ENCODE measurements around the gene TTLL8. TPM values are rescaled to one million over a fixed set of nuclear protein-coding genes. Genes with fewer than 3 reads are reported as not detected.
A peak's percentile ranks its signal among the peaks of the same experiment; 100 is the strongest.

TTLL8 gene
- total RNA-seq, 2 donors from 2014 or later: 0.20 TPM; not detected in 1

DNA sequence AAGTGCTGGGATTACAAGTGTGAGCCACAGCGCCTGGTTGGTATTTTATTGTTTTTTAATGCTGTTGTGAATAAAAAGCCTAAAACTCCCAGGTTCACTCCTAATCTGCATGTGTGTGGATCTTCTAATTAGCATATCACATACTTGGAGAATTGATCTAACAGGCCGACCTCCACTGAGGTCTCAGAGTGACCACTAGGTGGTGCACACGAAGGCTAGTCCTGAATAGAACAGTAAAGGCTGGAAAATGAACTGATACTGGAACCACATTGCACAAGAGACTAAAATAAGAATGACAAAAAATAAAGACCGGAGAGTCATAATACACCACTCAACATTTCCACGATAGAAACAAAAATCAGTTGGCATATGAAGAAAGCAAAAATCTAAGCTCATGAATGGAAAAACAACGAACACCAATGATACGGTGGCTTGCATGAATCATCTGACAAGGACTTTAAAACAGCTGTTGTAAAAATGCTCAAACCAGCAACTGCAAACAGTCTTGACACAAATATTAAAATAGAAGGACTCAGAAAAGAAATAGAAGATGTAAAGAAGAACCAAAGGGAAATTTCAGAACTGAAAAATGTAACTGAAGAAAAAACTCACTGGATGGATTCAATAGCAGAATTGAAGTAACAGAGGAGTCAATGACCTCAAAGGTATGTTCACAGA lies 78.4 kb downstream of the TTLL8 start:
- Histone ChIP-seq H3K27me3 (ENCODE audit: control insufficient read depth, insufficient read depth, low read length, poor library complexity, severe bottlenecking) (peaks cover 28% of the 10 kb centered on the region), H3K4me3 (ENCODE audit: low read length) (no peak overlapping the region), H3K36me3 (ENCODE audit: control insufficient read depth, insufficient read depth, low read length) (no peaks in the 10 kb centered on the region), H3K4me1 (ENCODE audit: control insufficient read depth, insufficient read depth, low read length) (no peaks in the 10 kb centered on the region), H3K27ac (ENCODE audit: low read depth, low read length) (no peak overlapping the region), H3K9ac (ENCODE audit: extremely low read depth, low read length, poor library complexity, severe bottlenecking) (no peak overlapping the region), H3K9me3 (ENCODE audit: control insufficient read depth, low read length) (no peaks in the 10 kb centered on the region)
- Mint-ChIP-seq H3K4me1 (no peaks in the 10 kb centered on the region), H3K27ac (no peak overlapping the region), H3K36me3 (ENCODE audit: low read depth) (no peaks in the 10 kb centered on the region), H3K9me3 (peaks cover 12% of the 10 kb centered on the region), H3K27me3 (ENCODE audit: insufficient read depth) (peaks cover 34% of the 10 kb centered on the region), H3K4me3 (no peak overlapping the region)
- DNase-seq: peak; percentile 79
- TF ChIP-seq, protein P1, sequence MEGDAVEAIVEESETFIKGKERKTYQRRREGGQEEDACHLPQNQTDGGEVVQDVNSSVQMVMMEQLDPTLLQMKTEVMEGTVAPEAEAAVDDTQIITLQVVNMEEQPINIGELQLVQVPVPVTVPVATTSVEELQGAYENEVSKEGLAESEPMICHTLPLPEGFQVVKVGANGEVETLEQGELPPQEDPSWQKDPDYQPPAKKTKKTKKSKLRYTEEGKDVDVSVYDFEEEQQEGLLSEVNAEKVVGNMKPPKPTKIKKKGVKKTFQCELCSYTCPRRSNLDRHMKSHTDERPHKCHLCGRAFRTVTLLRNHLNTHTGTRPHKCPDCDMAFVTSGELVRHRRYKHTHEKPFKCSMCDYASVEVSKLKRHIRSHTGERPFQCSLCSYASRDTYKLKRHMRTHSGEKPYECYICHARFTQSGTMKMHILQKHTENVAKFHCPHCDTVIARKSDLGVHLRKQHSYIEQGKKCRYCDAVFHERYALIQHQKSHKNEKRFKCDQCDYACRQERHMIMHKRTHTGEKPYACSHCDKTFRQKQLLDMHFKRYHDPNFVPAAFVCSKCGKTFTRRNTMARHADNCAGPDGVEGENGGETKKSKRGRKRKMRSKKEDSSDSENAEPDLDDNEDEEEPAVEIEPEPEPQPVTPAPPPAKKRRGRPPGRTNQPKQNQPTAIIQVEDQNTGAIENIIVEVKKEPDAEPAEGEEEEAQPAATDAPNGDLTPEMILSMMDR (conservative IDR thresholded peaks at IDR 0.05): peak; percentile 87
- WGBS, 2 experiments (ENCODE audit: insufficient coverage in 1 of 2, insufficient read length in 1 of 2): 60% methylated on average over 5 to 7 of the region's 7 CpGs

DNA sequence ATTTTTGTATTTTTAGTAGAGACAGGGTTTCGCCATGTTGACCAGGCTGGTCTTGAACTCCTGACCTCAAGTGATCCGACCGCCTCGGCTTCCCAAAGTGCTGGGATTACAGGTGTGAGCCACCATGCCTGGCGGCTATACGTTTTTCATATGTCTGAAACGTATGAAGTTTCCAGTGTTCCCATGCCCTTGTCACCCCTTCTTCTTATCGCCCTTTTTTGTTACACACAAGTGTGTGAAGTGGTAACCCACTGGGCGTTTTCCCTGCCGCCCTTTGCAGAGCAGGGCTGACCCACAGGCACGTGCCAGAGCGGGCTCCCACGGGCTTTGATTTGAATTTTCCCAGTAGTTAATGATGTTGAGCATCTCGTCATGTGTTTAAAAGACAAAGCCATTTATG lies 80.5 kb downstream of the TTLL8 start:
- DNase-seq: no peak
- H3K36me3 Mint-ChIP-seq (ENCODE audit: low read depth): no peaks in the 10 kb centered on the region
- Histone ChIP-seq H3K36me3 (ENCODE audit: control insufficient read depth, insufficient read depth, low read length) (no peaks in the 10 kb centered on the region), H3K9me3 (ENCODE audit: control insufficient read depth, low read length) (no peaks in the 10 kb centered on the region), H3K4me3 (ENCODE audit: low read length) (no peak overlapping the region), H3K4me1 (ENCODE audit: control insufficient read depth, insufficient read depth, low read length) (no peaks in the 10 kb centered on the region), H3K9ac (ENCODE audit: extremely low read depth, low read length, poor library complexity, severe bottlenecking) (no peak overlapping the region), H3K27me3 (ENCODE audit: control insufficient read depth, insufficient read depth, low read length, poor library complexity, severe bottlenecking) (peaks cover 12% of the 10 kb centered on the region), H3K27ac (ENCODE audit: low read depth, low read length) (no peak overlapping the region)
- H3K4me1 Mint-ChIP-seq: no peaks in the 10 kb centered on the region
- no peak overlapping the region for H3K27ac Mint-ChIP-seq
- WGBS, 2 experiments (ENCODE audit: insufficient coverage in 1 of 2, insufficient read length in 1 of 2): 85 to 90% methylated on average over 13 to 14 of the region's 14 CpGs
- no peak overlapping the region for H3K4me3 Mint-ChIP-seq
- H3K9me3 Mint-ChIP-seq: peaks cover 10% of the 10 kb centered on the region
- peaks cover 19% of the 10 kb centered on the region for H3K27me3 Mint-ChIP-seq (ENCODE audit: insufficient read depth)
- TF ChIP-seq, protein P1 (conservative IDR thresholded peaks at IDR 0.05): no peak

DNA sequence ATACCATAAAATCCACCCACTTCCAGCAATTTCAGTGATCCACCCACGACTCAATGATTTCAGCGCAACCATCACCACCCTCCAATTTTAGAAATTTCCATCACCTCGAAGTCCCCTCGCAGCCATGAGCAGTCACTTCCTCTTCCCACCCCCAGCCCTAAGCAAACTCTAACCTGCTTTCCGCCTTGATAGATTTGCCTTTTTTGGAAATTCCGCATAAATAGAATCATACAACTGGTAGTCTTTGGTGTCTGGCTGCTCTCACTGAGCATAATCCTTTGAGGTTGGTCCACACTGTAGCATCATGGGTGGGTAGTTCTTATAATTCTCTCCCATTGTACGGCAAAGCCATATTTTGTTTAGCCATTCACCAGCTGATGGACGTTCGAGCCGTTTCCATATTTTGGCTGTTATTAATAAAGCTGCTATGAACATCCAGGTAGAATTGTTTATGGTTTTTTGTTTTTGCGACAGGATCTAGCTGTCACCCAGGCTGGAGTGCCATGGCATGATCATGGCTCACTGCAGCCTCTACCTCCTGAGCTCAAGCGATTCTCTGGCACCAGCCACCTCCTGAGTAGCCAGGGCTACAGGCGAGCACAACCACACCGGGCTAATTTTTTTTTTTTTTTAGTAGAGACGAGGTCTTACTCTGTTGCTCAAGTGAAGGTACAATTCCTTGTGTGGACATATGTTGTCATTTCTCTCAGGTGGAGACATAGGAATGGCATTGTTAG lies 81.5 kb downstream of the TTLL8 start:
- H3K4me1 ChIP-seq (ENCODE audit: control insufficient read depth, insufficient read depth, low read length): no peaks in the 10 kb centered on the region
- H3K9me3 Mint-ChIP-seq: peaks cover 10% of the 10 kb centered on the region
- no peaks in the 10 kb centered on the region for H3K36me3 Mint-ChIP-seq (ENCODE audit: low read depth)
- H3K4me3 Mint-ChIP-seq: no peak overlapping the region
- H3K36me3 ChIP-seq (ENCODE audit: control insufficient read depth, insufficient read depth, low read length): no peaks in the 10 kb centered on the region
- H3K27ac ChIP-seq (ENCODE audit: low read depth, low read length): no peak overlapping the region
- H3K27ac Mint-ChIP-seq: no peak overlapping the region
- H3K27me3 Mint-ChIP-seq (ENCODE audit: insufficient read depth): peaks cover 13% of the 10 kb centered on the region
- 84 to 89% methylated on average over 9 to 15 of the region's 15 CpGs for WGBS, 2 experiments (ENCODE audit: insufficient coverage in 1 of 2, insufficient read length in 1 of 2)
- TF ChIP-seq, protein P1 (conservative IDR thresholded peaks at IDR 0.05): no peak
- no peaks in the 10 kb centered on the region for H3K9me3 ChIP-seq (ENCODE audit: control insufficient read depth, low read length)
- peaks cover 14% of the 10 kb centered on the region for H3K27me3 ChIP-seq (ENCODE audit: control insufficient read depth, insufficient read depth, low read length, poor library complexity, severe bottlenecking)
- H3K4me1 Mint-ChIP-seq: no peaks in the 10 kb centered on the region
- H3K9ac ChIP-seq (ENCODE audit: extremely low read depth, low read length, poor library complexity, severe bottlenecking): no peak overlapping the region
- no peak overlapping the region for H3K4me3 ChIP-seq (ENCODE audit: low read length)
- DNase-seq: no peak

All from endodermal cell (in vitro differentiated cells).